OCI-M1 (cell line): ENCODE results near the gene MYOD1.
A peak's percentile ranks its signal among the peaks of the same experiment; 100 is the strongest.

Experiments
- DNase-seq: peaks from one replicate; lab custom pipeline; 2025; lab: John Stamatoyannopoulos, UW

The MYOD1 gene

GRCh38 chr11:17719028-17719937 is at the start of gene MYOD1:
Gene MYOD1, plus strand, starts transcription at chr11:17719571. Its CDS starts 212 bp downstream, at chr11:17719783.
- no peak for DNase-seq

- DNase-seq: no peak
Measured at GRCh38 chr11:17672469-17672868, 46.9 kb upstream of the MYOD1 start.

- no peak for DNase-seq
Measured at GRCh38 chr11:17673951-17674350, 45.4 kb upstream of the MYOD1 start.

GRCh38 chr11:17682848-17683247 is 36.5 kb upstream of the MYOD1 start:
- DNase-seq: no peak

- DNase-seq: no peak
Measured at GRCh38 chr11:17683377-17684161, 35.8 kb upstream of the MYOD1 start.

- peak; percentile 20 for DNase-seq
Measured at GRCh38 chr11:17684550-17684949, 34.8 kb upstream of the MYOD1 start.

GRCh38 chr11:17686231-17686980 is 33.0 kb upstream of the MYOD1 start:
- no peak for DNase-seq

- no peak for DNase-seq
Measured at GRCh38 chr11:17687946-17688670, 31.3 kb upstream of the MYOD1 start.

GRCh38 chr11:17691550-17691949 is 27.8 kb upstream of the MYOD1 start:
- no peak for DNase-seq

GRCh38 chr11:17691976-17692375 is 27.4 kb upstream of the MYOD1 start:
- no peak for DNase-seq

GRCh38 chr11:17692931-17693330 is 26.4 kb upstream of the MYOD1 start:
- DNase-seq: no peak

- DNase-seq: no peak
Measured at GRCh38 chr11:17693531-17693930, 25.8 kb upstream of the MYOD1 start.

- DNase-seq: no peak
Measured at GRCh38 chr11:17694494-17695110, 24.8 kb upstream of the MYOD1 start.

- DNase-seq: no peak
Measured at GRCh38 chr11:17695454-17696441, 23.6 kb upstream of the MYOD1 start.

GRCh38 chr11:17696741-17697140 is 22.6 kb upstream of the MYOD1 start:
- no peak for DNase-seq

- DNase-seq: no peak
Measured at GRCh38 chr11:17697175-17697949, 22.0 kb upstream of the MYOD1 start.

- peak; percentile 45 for DNase-seq
Measured at GRCh38 chr11:17699147-17700114, 19.9 kb upstream of the MYOD1 start.

- DNase-seq: no peak
Measured at GRCh38 chr11:17700991-17701390, 18.4 kb upstream of the MYOD1 start.
